ENCODE measurements around the gene NCOA3. TPM values are rescaled to one million over a fixed set of nuclear protein-coding genes. Genes with fewer than 3 reads are reported as not detected.
"Not testable (repeated sequence)": the region's sequence is repeated elsewhere in the genome, so short reads cannot be mapped to it uniquely, and the experiment has no call there.

The NCOA3 gene
- polyA plus RNA-seq, 3 donors, result 13.5 to 21.8 (median 21.3) TPM

DNA sequence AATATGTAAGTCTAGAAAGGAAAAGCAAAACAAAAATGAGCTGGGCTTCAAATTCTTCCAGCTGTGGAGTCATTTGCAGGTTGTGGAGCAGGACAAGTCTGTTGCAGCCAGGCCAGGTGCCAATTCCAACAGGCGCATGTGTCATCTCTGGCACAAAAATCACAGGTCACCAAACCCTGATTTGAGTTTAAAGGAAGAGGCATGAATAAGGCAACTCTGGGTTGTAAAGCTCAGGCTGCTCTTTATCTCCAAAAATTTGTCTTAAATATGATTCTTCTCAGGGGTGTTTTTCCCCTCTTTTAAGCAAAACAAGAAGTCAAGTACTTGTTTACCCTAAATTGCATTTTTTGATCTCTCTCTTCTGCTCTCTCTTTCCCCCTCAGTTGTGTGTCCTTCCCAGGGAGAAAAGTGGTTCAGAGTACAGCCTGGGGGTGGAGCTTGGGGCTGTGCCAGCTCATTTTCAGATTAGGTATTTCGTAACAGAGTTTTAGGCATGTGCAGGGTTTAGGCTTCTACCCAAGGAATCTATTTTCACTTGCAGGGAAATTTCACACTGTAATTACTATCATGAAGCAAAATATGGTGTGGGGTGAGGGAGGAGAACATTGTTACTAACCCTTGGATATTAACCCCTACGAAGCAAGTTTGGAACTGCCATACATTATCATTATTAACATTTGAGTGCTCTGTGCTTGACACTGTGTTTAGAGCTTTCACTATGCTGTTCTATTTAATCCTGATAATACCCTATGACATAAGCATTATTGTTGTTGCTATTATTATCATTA is 8.3 kb upstream of the NCOA3 start:
- Histone ChIP-seq H3K27me3 (ENCODE audit: control insufficient read depth in 2 of 2, insufficient read depth in 2 of 2, low read length in 2 of 2) (no peaks in the 10 kb centered on the region), H3K4me2 (replicated peaks; ENCODE audit: extremely low read depth, low read length, poor library complexity, severe bottlenecking) (peak overlapping the region; percentile 26), H2AFZ (ENCODE audit: insufficient read depth, low read depth, low read length, poor library complexity, severe bottlenecking) (no peak overlapping the region), H3K9ac (ENCODE audit: insufficient read depth, low read length, poor library complexity, severe bottlenecking) (no peak overlapping the region), H3K27ac (ENCODE audit: low read depth in 1 of 2, low read length in 2 of 2) (no peak overlapping the region), H3K79me2 (ENCODE audit: insufficient read depth, low read length) (no peaks in the 10 kb centered on the region), H3K4me3 (replicated peaks in 1 of 3; ENCODE audit: low read depth in 2 of 3, low read length in 3 of 3) (peak overlapping the region in 1 of 3 experiments; percentile 25), H3K9me3 (replicated peaks in 1 of 2; ENCODE audit: control insufficient read depth in 1 of 2, insufficient read depth in 1 of 2, low read length in 2 of 2) (no peaks in the 10 kb centered on the region), H3K4me1 (ENCODE audit: control insufficient read depth in 1 of 2, insufficient read depth in 2 of 2, low read length in 2 of 2) (peaks cover 39 to 50% of the 10 kb centered on the region in 2 donors), H3K36me3 (replicated peaks in 1 of 2; ENCODE audit: control insufficient read depth in 1 of 2, insufficient read depth in 2 of 2, low read length in 2 of 2) (no peaks in the 10 kb centered on the region), H4K20me1 (ENCODE audit: insufficient read depth, low read length) (no peaks in the 10 kb centered on the region)
- Mint-ChIP-seq H3K9me3 (peaks cover 0 to 6% (median 0%) of the 10 kb centered on the region in 7 donors), H3K4me3 (peak overlapping the region in 1 of 2 donors; percentile 46), H3K27ac (peak overlapping the region in 6 of 7 donors; percentile 37 to 69 (median 56)), H3K36me3 (no peaks in the 10 kb centered on the region), H3K4me1 (peaks cover 38% of the 10 kb centered on the region), H3K27me3 (ENCODE audit: low read depth in 3 of 3) (peaks cover 0 to 8% (median 2%) of the 10 kb centered on the region in 3 donors)
- TF ChIP-seq, protein P1, sequence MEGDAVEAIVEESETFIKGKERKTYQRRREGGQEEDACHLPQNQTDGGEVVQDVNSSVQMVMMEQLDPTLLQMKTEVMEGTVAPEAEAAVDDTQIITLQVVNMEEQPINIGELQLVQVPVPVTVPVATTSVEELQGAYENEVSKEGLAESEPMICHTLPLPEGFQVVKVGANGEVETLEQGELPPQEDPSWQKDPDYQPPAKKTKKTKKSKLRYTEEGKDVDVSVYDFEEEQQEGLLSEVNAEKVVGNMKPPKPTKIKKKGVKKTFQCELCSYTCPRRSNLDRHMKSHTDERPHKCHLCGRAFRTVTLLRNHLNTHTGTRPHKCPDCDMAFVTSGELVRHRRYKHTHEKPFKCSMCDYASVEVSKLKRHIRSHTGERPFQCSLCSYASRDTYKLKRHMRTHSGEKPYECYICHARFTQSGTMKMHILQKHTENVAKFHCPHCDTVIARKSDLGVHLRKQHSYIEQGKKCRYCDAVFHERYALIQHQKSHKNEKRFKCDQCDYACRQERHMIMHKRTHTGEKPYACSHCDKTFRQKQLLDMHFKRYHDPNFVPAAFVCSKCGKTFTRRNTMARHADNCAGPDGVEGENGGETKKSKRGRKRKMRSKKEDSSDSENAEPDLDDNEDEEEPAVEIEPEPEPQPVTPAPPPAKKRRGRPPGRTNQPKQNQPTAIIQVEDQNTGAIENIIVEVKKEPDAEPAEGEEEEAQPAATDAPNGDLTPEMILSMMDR (IDR thresholded peaks at IDR 0.05), result no peak
- WGBS (ENCODE audit: insufficient coverage), result 60% methylated on average over 1 of the region's 3 CpGs
- DNase-seq, result peak; percentile 56 to 66 (median 57)
- intact Hi-C loops (cut with micrococcal nuclease), result no loop called here

DNA sequence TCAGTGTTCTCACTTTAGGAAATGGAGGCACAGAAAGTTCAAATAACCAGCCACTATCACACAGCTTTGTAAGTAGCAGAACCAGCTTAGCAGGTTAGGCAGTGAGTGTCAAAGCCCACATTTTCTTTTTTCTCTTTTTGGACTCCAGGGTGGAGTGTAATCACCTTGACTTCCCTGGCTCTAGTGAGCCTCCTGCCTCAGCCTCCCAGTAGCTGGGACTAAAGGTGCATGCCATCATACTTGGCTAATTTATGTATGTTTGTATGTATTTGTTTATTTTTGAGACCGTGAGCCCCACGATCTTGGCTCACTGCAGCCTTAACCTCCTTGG is 7.8 kb upstream of the NCOA3 start:
- Histone ChIP-seq H3K79me2 (ENCODE audit: insufficient read depth, low read length) (no peaks in the 10 kb centered on the region), H3K9ac (ENCODE audit: insufficient read depth, low read length, poor library complexity, severe bottlenecking) (no peak overlapping the region), H3K27me3 (ENCODE audit: control insufficient read depth in 2 of 2, insufficient read depth in 2 of 2, low read length in 2 of 2) (no peaks in the 10 kb centered on the region), H4K20me1 (ENCODE audit: insufficient read depth, low read length) (no peaks in the 10 kb centered on the region), H3K4me2 (replicated peaks; ENCODE audit: extremely low read depth, low read length, poor library complexity, severe bottlenecking) (peak overlapping the region; percentile 26), H2AFZ (ENCODE audit: insufficient read depth, low read depth, low read length, poor library complexity, severe bottlenecking) (no peak overlapping the region), H3K9me3 (replicated peaks in 1 of 2; ENCODE audit: control insufficient read depth in 1 of 2, insufficient read depth in 1 of 2, low read length in 2 of 2) (no peaks in the 10 kb centered on the region), H3K4me3 (replicated peaks in 1 of 3; ENCODE audit: low read depth in 2 of 3, low read length in 3 of 3) (peak overlapping the region in 1 of 3 experiments; percentile 25), H3K4me1 (ENCODE audit: control insufficient read depth in 1 of 2, insufficient read depth in 2 of 2, low read length in 2 of 2) (peaks cover 38 to 45% of the 10 kb centered on the region in 2 donors), H3K36me3 (replicated peaks in 1 of 2; ENCODE audit: control insufficient read depth in 1 of 2, insufficient read depth in 2 of 2, low read length in 2 of 2) (no peaks in the 10 kb centered on the region), H3K27ac (ENCODE audit: low read depth in 1 of 2, low read length in 2 of 2) (no peak overlapping the region)
- intact Hi-C loops (cut with micrococcal nuclease), result no loop called here
- no peaks in the 10 kb centered on the region for H3K36me3 Mint-ChIP-seq
- H3K4me3 Mint-ChIP-seq, result no peak overlapping the region
- peaks cover 0 to 6% (median 0%) of the 10 kb centered on the region in 7 donors for H3K9me3 Mint-ChIP-seq
- no peak for DNase-seq
- peaks cover 0 to 8% (median 2%) of the 10 kb centered on the region in 3 donors for H3K27me3 Mint-ChIP-seq (ENCODE audit: low read depth in 3 of 3)
- WGBS (ENCODE audit: insufficient coverage), result no CpG with 5 or more reads among the region's 2 CpGs
- peak overlapping the region in 1 of 7 donors; percentile 25 for H3K27ac Mint-ChIP-seq
- TF ChIP-seq, protein P1 (IDR thresholded peaks at IDR 0.05), result no peak
- peaks cover 38% of the 10 kb centered on the region for H3K4me1 Mint-ChIP-seq

DNA sequence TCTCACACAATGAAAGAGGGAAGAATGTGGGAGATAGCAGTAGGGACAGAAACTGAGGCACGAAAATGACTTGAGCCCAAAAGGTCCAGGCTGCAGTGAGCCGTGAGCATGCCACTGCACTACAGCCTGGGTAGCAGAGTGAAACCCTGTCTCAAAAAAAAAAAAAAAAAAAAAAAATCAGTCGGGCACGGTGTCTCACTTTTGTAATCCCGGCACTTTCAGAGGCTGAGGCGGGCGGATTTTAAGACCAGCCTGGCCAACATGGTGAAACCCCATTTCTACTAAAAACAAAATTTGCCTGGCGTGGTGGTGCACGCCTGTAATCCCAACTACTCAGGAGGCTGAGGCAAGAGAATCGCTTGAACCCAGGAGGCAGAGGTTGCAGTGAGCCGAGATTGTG is 7.1 kb upstream of the NCOA3 start:
- H3K4me3 Mint-ChIP-seq; H3K27me3 Mint-ChIP-seq (ENCODE audit: low read depth in 3 of 3); H3K4me2 ChIP-seq (replicated peaks; ENCODE audit: extremely low read depth, low read length, poor library complexity, severe bottlenecking); intact Hi-C loops (cut with micrococcal nuclease); H3K4me3 ChIP-seq (replicated peaks in 1 of 3; ENCODE audit: low read depth in 2 of 3, low read length in 3 of 3); H3K36me3 ChIP-seq (replicated peaks in 1 of 2; ENCODE audit: control insufficient read depth in 1 of 2, insufficient read depth in 2 of 2, low read length in 2 of 2); H4K20me1 ChIP-seq (ENCODE audit: insufficient read depth, low read length); H3K27ac ChIP-seq (ENCODE audit: low read depth in 1 of 2, low read length in 2 of 2); H3K27me3 ChIP-seq (ENCODE audit: control insufficient read depth in 2 of 2, insufficient read depth in 2 of 2, low read length in 2 of 2); H3K36me3 Mint-ChIP-seq; H3K79me2 ChIP-seq (ENCODE audit: insufficient read depth, low read length); H3K27ac Mint-ChIP-seq; H2AFZ ChIP-seq (ENCODE audit: insufficient read depth, low read depth, low read length, poor library complexity, severe bottlenecking); DNase-seq; H3K9me3 ChIP-seq (replicated peaks in 1 of 2; ENCODE audit: control insufficient read depth in 1 of 2, insufficient read depth in 1 of 2, low read length in 2 of 2); H3K9ac ChIP-seq (ENCODE audit: insufficient read depth, low read length, poor library complexity, severe bottlenecking); H3K9me3 Mint-ChIP-seq: not testable (repeated sequence)
- 96% methylated on average over 7 of the region's 11 CpGs for WGBS (ENCODE audit: insufficient coverage)
- peaks cover 32 to 38% of the 10 kb centered on the region in 2 donors for H3K4me1 ChIP-seq (ENCODE audit: control insufficient read depth in 1 of 2, insufficient read depth in 2 of 2, low read length in 2 of 2)
- peaks cover 32% of the 10 kb centered on the region for H3K4me1 Mint-ChIP-seq

All from CD14-positive monocyte (primary cell).